Measurements from ENCODE around the gene TXNRD2.

TXNRD2 gene

GRCh38 chr22:19972652-19973550 lies 31.3 kb upstream of the TXNRD2 start:
- H3K4me1 Mint-ChIP-seq = peaks cover 41% of the 10 kb centered on the region
- H3K4me3 Mint-ChIP-seq = no peak overlapping the region
- H3K9me3 Mint-ChIP-seq = no peaks in the 10 kb centered on the region
- DNase-seq (no peak), ATAC-seq (no peak)
- no peaks in the 10 kb centered on the region for H3K27me3 Mint-ChIP-seq
- no peak overlapping the region for H3K27ac Mint-ChIP-seq

GRCh38 chr22:19972251-19972650 lies 30.6 kb upstream of the TXNRD2 start:
- DNase-seq (no peak), ATAC-seq (no peak)
- no peak overlapping the region for H3K4me3 Mint-ChIP-seq
- H3K27ac Mint-ChIP-seq = no peak overlapping the region
- H3K9me3 Mint-ChIP-seq = no peaks in the 10 kb centered on the region
- H3K4me1 Mint-ChIP-seq = peaks cover 43% of the 10 kb centered on the region
- H3K27me3 Mint-ChIP-seq = no peaks in the 10 kb centered on the region

GRCh38 chr22:19971276-19972124 lies 29.9 kb upstream of the TXNRD2 start:
- Mint-ChIP-seq H3K4me1 (peaks cover 48% of the 10 kb centered on the region), H3K4me3 (no peak overlapping the region), H3K9me3 (no peaks in the 10 kb centered on the region), H3K27me3 (no peaks in the 10 kb centered on the region), H3K27ac (peak overlapping the region in 1 of 2 donors; percentile 86)
- ATAC-seq = peak; percentile 22
- no peak for DNase-seq

GRCh38 chr22:19970479-19971275 lies 29.1 kb upstream of the TXNRD2 start:
- Mint-ChIP-seq H3K27ac (peak overlapping the region; percentile 63 to 86), H3K4me3 (peak overlapping the region in 1 of 2 donors; percentile 7), H3K4me1 (peaks cover 47% of the 10 kb centered on the region), H3K9me3 (no peaks in the 10 kb centered on the region), H3K27me3 (no peaks in the 10 kb centered on the region)
- DNase-seq (peak; percentile 77 to 79), ATAC-seq (peak; percentile 74)

- DNase-seq = no peak
- Mint-ChIP-seq H3K4me1 (peaks cover 41% of the 10 kb centered on the region), H3K27ac (no peak overlapping the region), H3K4me3 (no peak overlapping the region), H3K9me3 (no peaks in the 10 kb centered on the region), H3K27me3 (no peaks in the 10 kb centered on the region)
- peak; percentile 10 for ATAC-seq
Measured at GRCh38 chr22:19970031-19970478, 28.4 kb upstream of the TXNRD2 start.

- Mint-ChIP-seq H3K4me1 (peaks cover 34% of the 10 kb centered on the region), H3K9me3 (no peaks in the 10 kb centered on the region), H3K27me3 (no peaks in the 10 kb centered on the region), H3K4me3 (no peak overlapping the region), H3K27ac (peak overlapping the region in 1 of 2 donors; percentile 76)
- ATAC-seq = no peak
- DNase-seq = no peak
Measured at GRCh38 chr22:19969141-19969928, 27.7 kb upstream of the TXNRD2 start.

GRCh38 chr22:19968450-19968891 lies 26.9 kb upstream of the TXNRD2 start:
- H3K27ac Mint-ChIP-seq = no peak overlapping the region
- H3K4me3 Mint-ChIP-seq = no peak overlapping the region
- no peaks in the 10 kb centered on the region for H3K9me3 Mint-ChIP-seq
- no peak for ATAC-seq
- no peaks in the 10 kb centered on the region for H3K27me3 Mint-ChIP-seq
- peaks cover 28% of the 10 kb centered on the region for H3K4me1 Mint-ChIP-seq
- DNase-seq = no peak

GRCh38 chr22:19967850-19968449 lies 26.3 kb upstream of the TXNRD2 start:
- H3K9me3 Mint-ChIP-seq = no peaks in the 10 kb centered on the region
- no peak overlapping the region for H3K27ac Mint-ChIP-seq

GRCh38 chr22:19966908-19967750 lies 25.5 kb upstream of the TXNRD2 start:
- Mint-ChIP-seq H3K4me1 (peaks cover 34% of the 10 kb centered on the region), H3K27ac (no peak overlapping the region), H3K4me3 (no peak overlapping the region), H3K27me3 (no peaks in the 10 kb centered on the region), H3K9me3 (no peaks in the 10 kb centered on the region)
- DNase-seq (no peak), ATAC-seq (no peak)

More at GRCh38 chr22:19967850-19968449, 26.3 kb upstream of the TXNRD2 start:
- Mint-ChIP-seq H3K4me3 (no peak overlapping the region), H3K4me1 (peaks cover 32% of the 10 kb centered on the region), H3K27me3 (no peaks in the 10 kb centered on the region)
- no peak for DNase-seq
- no peak for ATAC-seq

GRCh38 chr22:19965771-19966709 lies 24.4 kb upstream of the TXNRD2 start:
- H3K27me3 Mint-ChIP-seq = no peaks in the 10 kb centered on the region
- ATAC-seq (no peak), DNase-seq (no peak)
- H3K4me3 Mint-ChIP-seq = no peak overlapping the region
- no peaks in the 10 kb centered on the region for H3K9me3 Mint-ChIP-seq
- H3K27ac Mint-ChIP-seq = peak overlapping the region in 1 of 2 donors; percentile 59
- peaks cover 32% of the 10 kb centered on the region for H3K4me1 Mint-ChIP-seq

GRCh38 chr22:19964701-19965386 lies 23.2 kb upstream of the TXNRD2 start:
- no peak for DNase-seq
- no peaks in the 10 kb centered on the region for H3K27me3 Mint-ChIP-seq
- H3K27ac Mint-ChIP-seq = peak overlapping the region in 1 of 2 donors; percentile 71
- H3K4me3 Mint-ChIP-seq = no peak overlapping the region
- H3K4me1 Mint-ChIP-seq = peaks cover 36% of the 10 kb centered on the region
- ATAC-seq = no peak
- no peaks in the 10 kb centered on the region for H3K9me3 Mint-ChIP-seq
